Measurements from ENCODE around the gene DELE1.
"Not testable (repeated sequence)": the region's sequence is repeated elsewhere in the genome, so short reads cannot be mapped to it uniquely, and the experiment has no call there.

DELE1 gene

GRCh38 chr5:141889282-141889871, 34.3 kb upstream of the DELE1 start:
- no peak for DNase-seq

- DNase-seq: not testable (repeated sequence)
These were observed 33.2 kb upstream of the DELE1 start for GRCh38 chr5:141890429-141890828.

DNA sequence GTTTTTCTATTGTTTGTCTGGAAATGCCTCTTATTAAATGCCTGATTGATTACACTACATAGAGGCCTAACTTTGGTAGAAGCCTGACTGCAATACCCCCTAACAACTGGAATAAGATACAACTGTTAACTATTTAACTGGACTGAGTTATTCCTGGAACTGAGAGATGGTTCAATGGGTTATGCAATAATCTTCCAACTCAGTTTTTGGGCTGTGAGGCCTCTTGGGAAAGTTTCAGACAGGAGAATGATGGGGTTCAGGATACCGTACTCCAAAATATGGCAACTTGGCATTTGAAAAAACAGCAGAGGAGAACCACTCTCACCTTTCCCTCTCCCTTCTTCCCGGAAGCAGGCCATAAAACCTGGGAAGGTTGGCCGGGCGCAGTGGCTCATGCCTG, 26.2 kb upstream of the DELE1 start:
- no peak for DNase-seq

DNA sequence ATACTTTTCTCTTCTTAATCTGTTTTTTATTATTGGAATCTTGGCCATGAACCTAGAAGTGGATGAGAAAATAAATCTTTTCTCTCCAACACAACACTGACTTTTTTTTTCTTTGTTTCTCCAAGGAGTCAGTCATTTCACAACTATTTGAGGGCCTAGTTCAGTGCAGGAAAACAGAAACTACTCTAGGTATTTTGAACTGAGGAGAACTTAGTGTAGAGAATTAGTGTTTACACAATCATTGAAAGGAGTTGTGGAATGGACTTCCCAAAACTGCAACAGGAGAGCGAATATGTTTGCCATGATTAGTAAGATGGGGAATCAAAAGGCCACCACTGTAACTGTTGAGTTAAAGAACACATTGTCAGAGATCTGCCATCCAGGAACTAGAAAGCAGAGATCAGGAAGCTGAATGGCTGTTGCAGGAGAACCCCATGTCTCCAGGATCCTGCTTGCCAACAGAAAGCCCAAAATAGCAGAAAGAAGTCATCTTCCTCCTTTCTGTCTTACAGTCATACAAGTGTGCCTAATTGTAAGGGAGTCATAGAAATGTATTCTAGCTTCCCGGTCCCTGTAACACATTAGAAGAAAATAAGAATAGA, 25.1 kb upstream of the DELE1 start:
- DNase-seq: no peak

DNA sequence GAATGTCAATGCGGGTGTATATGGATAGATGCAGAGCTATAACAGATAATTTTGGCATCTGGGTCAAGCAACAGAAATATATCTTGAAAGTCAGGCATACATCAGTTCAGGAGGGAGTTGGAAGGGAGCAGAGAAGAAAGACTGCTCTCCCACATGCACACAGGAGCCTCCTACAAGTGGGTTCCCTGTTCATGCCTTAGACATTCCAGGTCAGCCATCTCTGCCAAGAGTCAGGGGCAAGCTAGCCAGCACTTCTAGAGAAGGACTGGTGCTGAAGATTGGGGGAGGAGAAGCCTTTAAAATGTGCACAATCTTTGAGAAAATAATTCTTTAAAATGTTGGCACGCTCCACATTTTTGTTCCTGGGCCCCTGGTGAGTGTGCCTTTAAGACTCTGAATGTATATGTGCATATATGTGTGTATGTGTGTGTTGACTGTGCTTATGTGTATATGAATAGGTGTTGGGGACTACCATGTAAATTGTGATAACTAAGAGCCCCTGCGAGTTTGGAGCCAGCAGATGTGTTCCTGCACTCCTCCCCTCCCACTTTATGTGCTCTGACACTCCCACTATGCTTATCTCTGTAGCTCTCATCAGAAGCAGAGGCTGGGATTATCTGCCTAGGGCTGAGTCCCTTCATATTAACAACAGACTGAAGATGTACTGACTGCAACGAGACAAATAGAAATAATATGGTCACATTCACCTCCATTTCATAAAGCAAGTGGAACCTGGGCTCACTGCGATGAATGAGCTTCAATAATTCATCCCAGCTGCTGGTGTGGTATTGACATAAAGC, 21.5 kb upstream of the DELE1 start:
- DNase-seq: no peak

DNA sequence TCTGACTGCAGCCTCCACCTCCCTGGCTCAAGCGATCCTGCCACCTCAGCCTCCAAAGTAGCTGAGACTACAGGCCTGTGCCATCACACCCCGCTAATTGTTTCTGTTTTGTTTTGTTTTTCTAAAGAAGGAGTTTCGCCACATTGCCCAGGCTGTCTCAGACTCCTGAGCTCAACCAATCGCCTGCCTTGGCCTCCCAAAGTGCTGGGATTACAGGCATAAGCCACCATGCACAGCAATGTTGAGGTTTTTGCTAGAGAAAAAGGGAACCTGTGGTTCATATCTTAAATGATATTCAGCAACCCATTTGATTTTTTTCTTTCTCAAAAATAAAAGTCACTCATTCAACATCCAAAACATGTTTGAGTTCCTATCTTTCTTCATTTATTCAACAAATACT, 20.4 kb upstream of the DELE1 start:
- no peak for DNase-seq

DNA sequence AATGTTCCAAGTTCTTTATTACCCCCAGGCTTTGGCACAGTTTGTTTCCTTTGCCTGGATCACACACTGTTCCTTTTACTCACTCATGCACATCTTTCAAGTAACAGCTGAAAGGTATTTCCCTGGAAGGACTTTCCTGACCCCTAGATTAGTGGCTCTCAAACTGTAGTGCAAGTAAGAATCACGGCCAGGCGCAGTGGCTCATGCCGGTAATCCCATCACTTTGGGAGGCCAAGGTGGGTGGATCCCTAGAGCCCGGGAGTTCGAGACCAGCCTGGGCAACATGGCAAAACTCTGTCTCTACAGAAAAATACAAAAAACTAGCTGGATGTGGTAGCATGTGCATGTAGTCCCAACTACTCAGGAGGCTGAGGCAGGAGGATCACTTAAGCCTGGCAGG, 19.1 kb upstream of the DELE1 start:
- DNase-seq: no peak

GRCh38 chr5:141906517-141906916, 17.2 kb upstream of the DELE1 start:
- no peak for DNase-seq

DNA sequence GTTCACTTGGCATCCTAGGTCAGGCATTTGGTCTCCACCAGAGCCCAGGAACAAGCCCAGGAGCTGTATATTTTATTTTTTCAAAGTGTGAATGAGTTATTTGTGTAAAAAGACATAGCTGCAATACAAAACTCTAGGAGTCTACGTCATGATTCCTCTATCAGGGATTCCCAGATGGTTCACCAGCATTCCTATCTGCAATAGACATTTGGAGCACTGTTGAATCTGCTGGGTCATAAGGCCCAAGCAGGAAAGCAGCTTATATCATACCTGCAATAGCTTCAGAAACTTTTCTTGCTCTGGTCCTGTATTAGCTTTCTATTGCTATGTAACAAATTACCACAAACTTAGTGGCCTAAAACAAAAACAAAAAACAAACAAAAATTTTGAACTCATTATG, 16.7 kb upstream of the DELE1 start:
- no peak for DNase-seq

DNA sequence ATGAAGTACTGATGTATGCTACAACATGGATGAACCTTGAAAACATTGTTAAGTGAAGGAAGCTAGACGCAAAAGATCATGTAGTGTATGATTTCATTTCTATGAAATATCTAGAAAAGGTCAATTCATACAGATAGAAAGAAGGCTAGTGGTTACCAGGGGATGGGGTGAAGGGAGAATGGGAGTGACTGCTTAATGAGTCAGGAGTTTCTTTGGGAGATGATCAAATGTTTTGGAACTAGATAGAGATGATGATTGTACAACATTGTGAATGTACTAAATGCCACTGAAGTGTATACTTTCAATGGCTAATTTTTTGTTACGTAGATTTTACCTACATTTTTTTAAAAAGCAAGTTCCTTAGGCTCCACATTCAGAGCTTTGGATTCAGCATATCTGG, 14.9 kb upstream of the DELE1 start:
- no peak for DNase-seq

- no peak for DNase-seq
These were observed 14.5 kb upstream of the DELE1 start for GRCh38 chr5:141909212-141909611.

DNA sequence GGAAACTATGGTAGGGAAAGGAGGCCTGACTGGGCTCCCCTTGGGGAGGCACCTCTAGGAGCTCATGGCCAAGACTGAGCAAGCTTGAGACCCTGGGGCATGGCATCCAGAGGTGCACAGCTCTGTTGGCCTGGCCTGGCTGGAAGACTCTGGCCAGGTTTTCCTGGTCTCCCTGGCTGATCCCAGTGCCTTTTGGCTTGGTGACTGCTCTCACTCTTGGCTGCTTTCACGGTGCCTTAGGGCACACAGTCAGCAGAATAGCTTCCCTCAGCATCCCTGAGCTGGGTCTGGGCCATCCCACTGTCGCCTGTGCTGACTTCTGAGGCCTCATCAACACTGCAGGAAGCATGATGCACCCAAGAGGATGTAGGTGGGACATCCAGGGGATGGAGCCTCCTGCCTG, 13.4 kb upstream of the DELE1 start:
- no peak for DNase-seq

- DNase-seq: no peak
These were observed 10.0 kb upstream of the DELE1 start for GRCh38 chr5:141913560-141914198.

- DNase-seq: peak; percentile 52
These were observed 9.4 kb upstream of the DELE1 start for GRCh38 chr5:141914199-141914743.

DNA sequence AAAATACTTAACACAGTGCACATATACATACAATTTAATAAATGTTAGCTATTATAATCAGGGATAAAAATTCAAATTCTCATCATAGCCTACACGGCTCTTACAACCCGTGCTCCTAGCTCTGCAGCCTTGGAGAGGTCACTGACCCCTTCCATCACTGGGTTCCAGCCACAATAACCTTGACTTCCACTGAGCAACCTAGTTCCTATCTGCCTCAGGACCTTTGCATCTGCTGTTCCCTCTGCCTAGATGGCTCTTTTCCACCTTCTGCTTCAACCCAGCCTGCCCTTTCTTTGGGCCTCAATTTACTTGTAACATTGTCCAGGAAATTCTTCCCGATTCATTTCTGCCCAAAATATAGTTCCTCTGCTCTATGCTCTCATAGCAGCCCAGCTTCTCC, 8.9 kb upstream of the DELE1 start:
- DNase-seq: no peak

DNA sequence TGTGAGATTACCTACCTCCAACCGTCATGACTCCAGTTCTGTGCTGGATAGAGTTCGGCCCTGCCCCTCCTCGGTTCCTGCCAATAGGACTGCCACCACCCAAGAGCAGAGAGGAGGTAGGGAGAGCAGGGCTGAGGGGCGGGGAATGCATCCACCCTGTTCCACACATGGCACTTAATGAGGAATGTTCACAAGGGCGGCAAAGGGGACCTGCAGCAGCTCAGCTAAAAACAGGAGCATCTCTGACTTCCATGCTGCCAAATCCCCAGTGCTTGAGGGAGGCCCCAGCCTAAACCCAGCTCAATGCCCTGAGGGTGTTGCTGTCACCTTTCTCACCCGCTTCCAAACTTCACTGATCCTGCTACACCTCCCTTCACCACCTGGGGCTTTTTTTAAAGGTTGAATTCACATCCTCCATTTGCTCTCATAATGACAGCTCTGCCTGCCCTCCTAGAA, 7.8 kb upstream of the DELE1 start:
- DNase-seq: no peak

DNA sequence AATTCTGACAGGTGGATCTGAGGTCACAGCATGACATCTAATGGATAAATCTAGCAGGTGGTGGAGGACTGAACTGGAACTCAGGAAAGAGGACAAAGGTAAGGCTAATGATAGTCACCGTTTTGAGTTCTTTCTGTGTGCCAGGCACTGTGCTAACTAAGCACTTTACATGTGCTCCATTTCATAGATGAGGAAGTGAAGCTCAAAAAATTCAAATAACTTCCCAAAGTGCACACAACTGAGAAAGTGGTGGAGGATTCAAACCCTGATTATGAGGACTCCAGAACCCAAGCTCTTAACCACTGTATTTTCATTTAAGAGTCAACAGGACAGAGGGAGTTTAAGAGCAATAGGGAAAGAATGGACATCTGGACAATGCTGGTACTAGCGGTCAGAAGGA, 7.1 kb upstream of the DELE1 start:
- no peak for DNase-seq

DNA sequence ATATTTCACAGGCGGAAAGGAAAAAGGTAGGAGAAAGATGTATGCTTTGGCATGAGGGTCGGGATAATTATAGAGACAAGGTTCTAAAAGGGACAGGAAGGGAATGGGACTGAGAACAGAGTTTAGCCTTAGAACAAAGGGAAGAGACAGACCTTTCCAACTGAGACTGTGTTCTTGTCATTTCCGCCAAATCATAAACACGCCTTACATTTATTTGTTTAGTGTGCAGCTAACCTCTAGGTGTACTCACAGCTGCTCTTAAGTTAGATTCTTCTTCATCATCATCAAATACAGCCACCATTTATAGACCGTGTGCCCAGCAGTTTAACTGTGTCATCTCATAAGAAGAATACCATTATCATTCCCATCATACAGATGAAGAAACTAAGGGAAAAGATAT, 5.9 kb upstream of the DELE1 start:
- no peak for DNase-seq

GRCh38 chr5:141919218-141920119, 4.2 kb upstream of the DELE1 start:
- no peak for DNase-seq

DNA sequence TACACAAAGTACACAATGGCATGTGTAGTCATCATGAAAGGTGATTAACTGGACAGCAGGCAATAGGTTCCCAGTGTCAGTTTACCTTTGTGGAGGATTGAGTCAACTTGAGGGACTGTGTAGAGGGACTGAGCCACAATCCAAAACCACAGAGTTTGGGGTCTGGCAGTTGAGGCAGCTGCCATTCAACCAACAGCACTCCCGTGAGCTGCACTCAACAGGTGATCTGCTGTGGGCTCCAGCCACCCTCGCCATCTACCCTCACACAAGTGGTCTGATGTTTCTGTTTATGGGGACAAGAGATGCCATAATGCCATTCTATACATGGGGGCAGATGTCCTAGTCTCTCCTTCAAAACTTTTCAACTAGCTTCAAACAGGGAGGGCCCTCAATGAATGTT, 2.9 kb upstream of the DELE1 start:
- no peak for DNase-seq

DNA sequence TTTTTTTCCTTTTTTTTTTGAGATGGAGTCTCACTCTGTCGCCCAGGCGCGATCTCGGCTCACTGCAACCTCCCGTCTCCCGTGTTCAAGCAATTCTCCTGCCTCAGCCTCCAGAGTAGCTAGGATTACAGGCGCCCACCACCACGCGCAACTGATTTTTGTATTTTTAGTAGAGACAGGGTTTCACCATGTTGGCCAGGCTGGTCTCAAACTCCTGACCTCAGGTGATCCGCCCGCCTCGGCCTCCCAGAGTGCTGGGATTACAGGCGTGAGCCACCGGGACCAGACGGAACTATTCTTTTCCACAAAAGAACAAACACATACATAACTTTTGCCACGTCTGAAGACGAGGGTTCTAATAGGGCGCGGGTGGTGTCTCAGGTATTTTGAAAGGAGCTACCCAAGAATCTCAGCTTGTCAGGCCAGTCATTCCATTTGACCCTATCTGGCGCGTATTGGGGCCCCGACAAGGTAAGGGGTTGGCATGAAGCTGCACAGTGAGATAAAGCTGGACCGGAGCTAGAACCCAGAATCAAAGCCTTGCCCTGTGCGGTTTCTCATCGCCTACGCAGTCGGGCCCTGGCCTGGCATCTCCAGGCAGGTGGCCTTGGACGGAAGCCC, 734 bp upstream of the DELE1 start:
- not testable (repeated sequence) for DNase-seq

- DNase-seq: no peak
These were observed 2.8 kb downstream of the DELE1 start for GRCh38 chr5:141926434-141926833.
